Fibroblast of skin of left biceps (primary cell): ENCODE data around the gene SPOCK1.
"Not testable (repeated sequence)": the region's sequence is repeated elsewhere in the genome, so short reads cannot be mapped to it uniquely, and the experiment has no call there.

ENCODE experiments used
- DNase-seq, 2 experiments: peaks; one replicate each; pipeline ENCODE4 v3.0.0-alpha.2; 2013; ENCODE audit warnings: low read depth in 2 of 2

The SPOCK1 gene

GRCh38 chr5:137263371-137264005 is 235.6 kb downstream of the SPOCK1 start:
- no peak for DNase-seq

DNA sequence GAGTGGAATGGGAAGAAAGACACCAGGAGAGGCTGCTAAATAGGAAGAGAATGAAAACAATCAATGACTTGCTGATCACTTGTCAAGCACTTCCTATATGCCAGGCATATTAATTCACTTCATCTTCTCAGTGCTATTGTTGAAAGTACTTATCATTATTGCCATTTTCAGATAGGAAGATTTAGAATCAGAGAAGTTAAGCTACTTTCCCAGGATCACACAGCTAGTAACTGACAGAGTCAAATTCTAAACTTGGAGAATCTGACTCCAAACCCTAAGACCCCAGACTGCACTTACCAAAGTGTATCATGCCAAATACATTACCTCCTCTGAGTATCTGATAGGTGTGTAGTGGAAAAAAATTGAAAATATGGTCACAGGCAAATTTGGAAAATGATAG is 236.3 kb downstream of the SPOCK1 start:
- DNase-seq, result no peak

DNA sequence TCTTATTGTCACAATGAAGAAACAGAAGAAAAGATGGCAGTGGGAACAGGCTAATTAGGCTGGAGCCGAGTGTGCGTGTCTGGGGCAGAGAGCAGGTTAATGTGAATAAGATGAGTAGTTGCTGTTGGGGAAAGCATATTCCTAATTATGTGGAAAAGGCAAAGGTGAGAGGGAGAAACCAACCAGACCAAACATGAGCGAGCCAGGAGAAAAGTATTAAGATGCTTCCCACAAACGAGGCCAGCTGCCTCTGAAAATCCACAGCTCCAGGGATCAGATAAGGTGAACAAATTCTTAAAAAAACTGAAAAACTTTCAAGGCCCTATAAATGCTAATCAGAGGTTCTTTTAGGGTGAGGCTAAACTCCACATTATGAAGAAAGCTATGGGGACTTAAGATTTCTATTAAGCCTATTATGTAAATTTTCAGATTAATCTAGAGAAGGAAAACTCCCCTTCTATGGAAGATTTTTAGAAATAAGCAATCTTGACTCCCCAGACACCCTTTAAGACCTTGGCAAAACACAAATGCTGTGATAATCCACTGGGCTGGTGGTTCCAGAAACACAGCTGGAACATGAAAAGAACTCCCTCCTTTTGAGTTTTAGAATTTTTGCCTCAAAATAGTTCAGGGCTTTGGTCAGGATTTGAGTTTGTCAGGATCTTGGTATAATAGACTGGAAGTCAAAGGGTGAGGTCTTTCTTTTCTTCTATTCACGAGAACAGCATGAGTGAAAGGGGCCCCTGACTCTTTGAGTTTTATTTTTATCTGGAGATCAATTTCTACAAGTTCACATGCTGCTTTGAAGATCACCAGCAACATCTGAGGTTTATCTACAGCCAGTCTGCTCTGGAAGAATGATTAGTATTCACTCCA is 238.1 kb downstream of the SPOCK1 start:
- no peak for DNase-seq

- not testable (repeated sequence) for DNase-seq
Measured at GRCh38 chr5:137259115-137259514, 240.0 kb downstream of the SPOCK1 start.

GRCh38 chr5:137254119-137255090 is 244.7 kb downstream of the SPOCK1 start:
- DNase-seq, result peak; percentile 52 to 64

DNA sequence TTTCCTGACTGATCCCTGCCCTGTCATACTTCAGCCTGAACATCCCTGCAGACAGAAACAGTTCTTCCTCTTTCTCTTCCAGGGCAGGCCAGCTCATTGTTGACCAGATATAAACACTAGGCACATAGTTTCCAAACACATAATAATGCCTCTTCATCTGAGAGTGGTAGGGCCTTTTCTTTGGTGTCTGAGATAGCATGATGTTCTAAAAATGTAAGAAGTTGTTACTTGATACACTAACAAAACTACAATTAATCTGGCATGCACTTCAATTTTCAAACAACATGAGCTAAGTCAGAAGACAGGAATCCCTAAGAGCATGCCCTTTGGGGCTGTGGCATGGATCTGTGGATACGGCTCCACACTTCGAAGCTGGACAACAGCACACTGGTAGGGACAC is 246.6 kb downstream of the SPOCK1 start:
- DNase-seq, result no peak

DNA sequence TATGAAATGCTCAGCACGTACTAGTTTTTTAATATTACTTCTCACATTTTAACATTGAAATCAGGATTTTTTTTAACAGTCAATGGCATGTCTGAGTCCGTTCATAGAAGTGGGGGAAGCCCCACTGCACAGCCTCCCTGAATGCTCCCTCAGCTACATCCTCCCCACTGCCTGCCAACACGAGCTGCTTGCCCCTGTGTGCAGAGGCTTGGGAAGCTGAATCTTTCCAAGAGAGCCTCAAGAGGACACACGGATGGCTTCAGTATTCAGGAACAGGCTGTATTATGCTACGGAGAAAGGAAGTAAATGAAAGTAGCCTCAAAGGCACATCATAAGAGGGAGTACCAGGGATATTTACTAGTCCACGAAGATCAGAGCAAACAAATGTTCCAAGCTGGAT is 248.7 kb downstream of the SPOCK1 start:
- no peak for DNase-seq

DNA sequence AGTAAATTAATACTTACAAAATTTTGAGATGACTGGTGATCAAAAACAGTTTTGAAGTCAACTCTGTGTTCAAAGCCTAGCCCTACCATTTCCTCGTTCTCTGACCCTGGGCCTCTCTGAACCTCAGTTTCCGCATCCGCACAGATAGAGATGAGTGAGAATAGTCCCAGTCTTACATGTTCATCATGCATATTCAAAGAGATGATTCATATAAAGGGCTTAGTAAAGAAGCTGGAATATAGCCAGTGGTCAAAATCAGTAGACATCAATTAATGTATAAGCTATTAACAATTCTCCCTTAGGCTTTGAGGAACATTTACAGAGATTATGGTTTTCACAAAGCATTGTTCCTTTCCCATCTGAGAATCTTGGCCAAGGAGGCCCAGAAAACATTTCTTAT is 250.6 kb downstream of the SPOCK1 start:
- DNase-seq, result no peak

DNA sequence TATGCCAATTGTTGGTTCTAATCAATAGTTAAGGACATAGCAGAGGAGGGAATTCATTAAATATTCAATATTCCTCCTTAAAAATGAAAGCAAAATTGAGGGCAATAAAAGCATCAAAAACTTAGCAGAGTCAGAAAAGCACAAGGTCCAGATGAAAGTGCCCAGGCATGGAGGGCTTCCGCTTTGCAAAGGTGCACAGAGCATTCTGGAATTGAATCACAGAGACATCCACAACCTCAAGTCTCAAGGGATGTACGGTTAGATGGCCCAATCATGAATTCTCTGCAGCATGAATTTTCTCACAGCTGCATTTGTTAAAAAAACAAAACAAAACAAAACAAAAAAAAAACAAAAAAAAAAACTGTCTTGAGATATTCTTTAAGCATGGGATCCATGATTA is 253.7 kb downstream of the SPOCK1 start:
- DNase-seq, result no peak

DNA sequence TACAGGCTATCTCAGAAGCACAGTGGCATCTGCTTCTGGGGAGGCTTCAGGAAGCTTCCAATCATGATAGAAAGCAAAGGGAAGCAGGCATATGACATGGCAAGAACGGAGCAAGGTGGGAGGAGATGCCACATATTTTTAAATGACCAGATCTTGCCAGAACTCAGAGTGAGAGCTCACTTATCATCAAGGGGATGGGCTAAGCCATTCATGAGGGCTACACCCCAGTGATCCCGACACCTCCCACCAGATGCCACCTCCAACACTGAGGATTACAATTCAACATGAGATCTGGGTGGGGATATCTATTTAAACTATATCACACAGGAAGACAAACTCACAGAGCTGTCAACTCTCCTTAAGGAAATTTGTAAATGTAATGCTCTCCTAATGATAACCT is 258.8 kb downstream of the SPOCK1 start:
- DNase-seq, result no peak

GRCh38 chr5:137236849-137237507 is 262.1 kb downstream of the SPOCK1 start:
- no peak for DNase-seq

DNA sequence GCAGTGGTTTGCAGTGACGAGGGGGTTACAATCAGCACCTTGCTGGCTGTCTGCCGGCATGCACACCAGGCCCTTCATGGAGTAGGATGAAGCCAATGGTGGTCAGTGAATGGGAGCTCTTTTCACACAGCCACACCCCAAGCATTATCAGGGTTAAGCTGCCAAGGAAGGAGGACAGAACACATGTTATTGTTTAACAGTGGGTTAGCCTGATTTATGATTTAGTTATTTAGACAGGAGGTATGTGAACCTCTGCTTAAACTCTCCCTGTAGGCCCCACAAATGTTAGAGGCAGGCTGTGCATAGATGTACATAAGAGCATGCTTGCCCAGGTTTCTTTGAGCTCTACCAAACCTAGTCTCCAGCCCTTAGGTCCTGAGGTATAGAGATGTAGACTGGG is 262.9 kb downstream of the SPOCK1 start:
- peak in 1 of 2 experiments; percentile 5 for DNase-seq

- no peak for DNase-seq
Measured at GRCh38 chr5:137234973-137235943, 263.9 kb downstream of the SPOCK1 start.

DNA sequence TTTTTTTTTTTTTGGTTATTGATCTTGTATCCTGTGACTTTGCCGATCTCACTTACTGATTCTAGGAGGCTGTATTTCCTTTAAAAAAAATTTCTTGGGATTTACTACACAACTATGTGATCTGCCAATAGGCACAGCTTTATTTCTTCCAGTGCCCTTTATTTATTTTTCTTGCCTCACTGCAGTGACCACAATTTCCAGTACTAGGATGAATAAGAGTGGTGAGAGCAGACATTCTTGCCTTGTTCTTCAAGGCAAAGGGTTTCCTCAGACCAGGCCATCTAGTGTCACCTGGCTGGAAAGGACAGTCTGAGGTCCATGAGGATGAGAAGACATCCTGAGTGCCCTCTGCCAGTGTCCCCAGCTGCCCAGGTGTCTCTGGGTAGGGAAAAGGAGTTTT is 265.4 kb downstream of the SPOCK1 start:
- DNase-seq, result no peak

DNA sequence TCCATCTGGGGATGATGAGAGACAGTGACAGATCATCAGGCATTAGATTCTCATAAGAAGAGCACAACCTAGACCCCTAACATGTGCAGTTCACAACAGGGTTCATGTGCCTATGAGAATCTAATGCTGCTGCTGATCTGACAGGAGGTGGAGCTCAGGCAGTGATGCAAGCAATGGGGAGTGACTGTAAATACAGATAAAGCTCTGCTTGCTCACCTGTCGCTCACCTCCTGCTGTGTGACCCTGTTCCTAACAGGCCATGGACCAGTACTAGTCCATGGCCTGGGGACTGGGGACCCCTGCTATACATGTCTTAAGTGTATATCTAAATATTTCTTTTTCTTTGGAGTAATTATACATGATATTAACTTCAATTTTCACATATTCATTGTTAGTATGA is 265.8 kb downstream of the SPOCK1 start:
- not testable (repeated sequence) for DNase-seq

DNA sequence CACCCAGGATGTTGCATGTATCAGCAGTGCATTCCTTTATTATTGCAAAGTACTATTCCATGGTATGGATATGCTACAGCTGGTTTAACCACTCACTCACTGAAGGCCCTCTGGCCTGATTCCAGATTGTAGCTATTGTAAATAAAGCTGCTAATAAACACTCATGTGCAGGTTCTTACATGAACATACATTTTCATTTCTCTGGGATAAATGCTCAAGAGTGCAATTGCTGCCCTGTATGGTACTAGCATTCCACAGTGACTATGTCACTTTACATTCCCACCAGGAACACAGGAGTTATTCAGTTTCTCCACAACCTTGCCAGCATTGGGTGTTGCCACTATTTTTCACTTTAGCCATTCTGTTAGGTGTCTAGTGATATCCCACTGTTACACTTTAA is 267.6 kb downstream of the SPOCK1 start:
- DNase-seq, result no peak

DNA sequence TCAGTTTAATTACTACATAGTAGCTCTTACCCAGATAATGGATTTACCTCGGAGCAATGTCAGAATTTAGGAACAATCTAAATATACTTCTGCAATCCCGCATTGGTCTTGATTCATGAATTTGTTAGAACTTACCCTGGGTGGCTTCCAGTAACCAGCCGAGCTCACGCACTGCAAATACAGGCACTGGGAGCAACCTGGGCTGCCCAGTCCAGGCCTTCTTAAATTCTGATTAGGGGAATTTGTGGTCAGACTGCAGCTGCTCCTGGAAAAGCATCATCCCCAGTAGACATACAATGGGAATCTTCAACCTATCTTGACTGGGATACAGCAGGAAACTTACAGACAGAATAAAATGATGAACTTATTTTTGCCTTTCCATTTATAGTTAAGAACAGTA is 270.3 kb downstream of the SPOCK1 start:
- no peak for DNase-seq

DNA sequence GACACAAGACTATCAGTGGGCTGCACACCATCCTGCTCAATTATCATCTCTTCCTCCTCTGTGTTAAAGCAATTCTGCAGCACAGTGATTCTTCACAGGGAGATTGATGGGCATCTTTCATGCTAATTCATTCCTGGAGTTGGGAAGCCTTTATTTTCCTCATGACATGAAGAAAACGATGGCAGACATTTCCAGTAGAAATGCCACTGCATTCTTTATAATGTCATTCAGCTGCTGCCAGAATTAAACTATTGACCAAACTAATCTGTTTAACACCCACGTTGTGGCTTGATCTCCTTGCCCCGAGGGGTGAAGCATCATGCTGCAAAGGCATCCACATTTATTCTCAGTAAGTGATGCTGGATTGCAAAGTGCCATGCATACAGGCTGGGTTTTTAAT is 273.0 kb downstream of the SPOCK1 start:
- DNase-seq, result no peak

GRCh38 chr5:137223324-137224295 is 275.5 kb downstream of the SPOCK1 start:
- no peak for DNase-seq
